IMR-90 (cell line): ENCODE measurements around the gene MUSTN1.

Experiments used
- CTCF ChIP-seq: conservative IDR thresholded peaks from 2 replicates; pipeline ENCODE4 v1.5.1; 2012; ENCODE audit warnings: mild to moderate bottlenecking, low read depth, low read length, improper control_type of control experiment
- NFE2L2 ChIP-seq: fragments of 150-350 bp; IDR thresholded peaks from 2 replicates; pipeline ENCODE4 v1.6.1; 2016; ENCODE audit warnings: low read depth, mild to moderate bottlenecking, low read length
- POLR2A ChIP-seq: IDR thresholded peaks from 2 replicates; pipeline ENCODE4 v1.6.1; 2012; ENCODE audit warnings: mild to moderate bottlenecking, low read depth, low read length

- TF ChIP-seq POLR2A (no peak), CTCF (no peak), NFE2L2 (no peak)
These were observed 48.2 kb downstream of the MUSTN1 start for GRCh38 chr3:52786330-52787215.
